ENCODE measurements around the gene ZNF785.

Gene ZNF785

GRCh38 chr16:30569746-30570635 lies 15.5 kb downstream of the ZNF785 start:
- no peak for TF ChIP-seq CTCF (conservative IDR thresholded peaks at IDR 0.05; ENCODE audit: low read depth, low read length)
- no peak overlapping the region for H3K4me3 ChIP-seq (ENCODE audit: low read length)
- DNase-seq (ENCODE audit: low read depth), result no peak

GRCh38 chr16:30569281-30569680 lies 16.2 kb downstream of the ZNF785 start:
- H3K4me3 ChIP-seq (ENCODE audit: low read length), result no peak overlapping the region
- no peak for TF ChIP-seq CTCF (conservative IDR thresholded peaks at IDR 0.05; ENCODE audit: low read depth, low read length)
- DNase-seq (ENCODE audit: low read depth), result no peak

- DNase-seq (ENCODE audit: low read depth), result no peak
- H3K4me3 ChIP-seq (ENCODE audit: low read length), result no peak overlapping the region
- TF ChIP-seq CTCF (conservative IDR thresholded peaks at IDR 0.05; ENCODE audit: low read depth, low read length), result no peak
Observed at GRCh38 chr16:30567991-30568638, 17.4 kb downstream of the ZNF785 start.

- H3K4me3 ChIP-seq (ENCODE audit: low read length), result no peak overlapping the region
- no peak for DNase-seq (ENCODE audit: low read depth)
- TF ChIP-seq CTCF (conservative IDR thresholded peaks at IDR 0.05; ENCODE audit: low read depth, low read length), result no peak
Observed at GRCh38 chr16:30567160-30567990, 18.1 kb downstream of the ZNF785 start.

GRCh38 chr16:30566531-30566930 lies 19.0 kb downstream of the ZNF785 start:
- H3K4me3 ChIP-seq (ENCODE audit: low read length), result no peak overlapping the region
- DNase-seq (ENCODE audit: low read depth), result no peak
- TF ChIP-seq CTCF (conservative IDR thresholded peaks at IDR 0.05; ENCODE audit: low read depth, low read length), result no peak

- DNase-seq (ENCODE audit: low read depth), result no peak
- no peak overlapping the region for H3K4me3 ChIP-seq (ENCODE audit: low read length)
Observed at GRCh38 chr16:30565984-30566383, 19.5 kb downstream of the ZNF785 start.

More at GRCh38 chr16:30565984-30566383, 19.5 kb downstream of the ZNF785 start:
- no peak for TF ChIP-seq CTCF (conservative IDR thresholded peaks at IDR 0.05; ENCODE audit: low read depth, low read length)

Measured in retinal pigment epithelial cell (primary cell).